Measurements from ENCODE around the gene RHOBTB1.
A peak's percentile ranks its signal among the peaks of the same experiment; 100 is the strongest.

RHOBTB1 gene

DNA sequence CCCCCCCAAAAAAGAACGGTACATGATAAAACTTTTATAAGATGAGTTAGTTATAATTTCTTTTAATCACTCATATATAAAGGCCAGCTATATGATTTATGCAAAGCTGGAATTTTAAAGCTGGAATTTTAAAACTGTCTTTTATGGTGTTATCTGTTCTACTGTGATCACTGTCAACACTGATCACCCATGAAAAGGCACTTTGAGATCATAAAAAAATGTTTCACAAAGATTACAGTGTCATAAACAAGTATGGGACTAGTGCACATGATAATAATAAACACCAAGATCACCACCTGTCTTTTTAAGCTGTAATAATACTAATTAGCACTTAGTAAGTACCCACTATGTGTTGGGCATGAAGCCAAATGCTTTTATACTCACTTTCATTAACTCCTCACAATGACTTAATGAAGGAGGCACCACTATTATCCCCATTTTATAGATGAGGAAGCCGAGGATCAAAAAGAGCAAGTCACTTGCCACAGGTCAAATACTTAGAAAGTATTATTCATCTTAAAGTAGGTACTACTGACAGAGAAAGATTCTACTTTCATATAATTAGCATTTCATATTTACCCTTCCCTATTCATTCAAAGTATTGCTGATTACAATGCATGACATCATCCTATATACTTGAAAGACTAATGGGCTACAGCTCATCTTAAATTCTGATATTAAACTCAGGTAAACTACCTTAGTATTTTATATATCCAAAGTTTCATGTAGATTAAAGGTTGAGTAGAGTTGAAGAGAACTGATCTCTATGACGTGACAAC is 8.3 kb upstream of the RHOBTB1 start (continued):
- TF ChIP-seq, protein P1, sequence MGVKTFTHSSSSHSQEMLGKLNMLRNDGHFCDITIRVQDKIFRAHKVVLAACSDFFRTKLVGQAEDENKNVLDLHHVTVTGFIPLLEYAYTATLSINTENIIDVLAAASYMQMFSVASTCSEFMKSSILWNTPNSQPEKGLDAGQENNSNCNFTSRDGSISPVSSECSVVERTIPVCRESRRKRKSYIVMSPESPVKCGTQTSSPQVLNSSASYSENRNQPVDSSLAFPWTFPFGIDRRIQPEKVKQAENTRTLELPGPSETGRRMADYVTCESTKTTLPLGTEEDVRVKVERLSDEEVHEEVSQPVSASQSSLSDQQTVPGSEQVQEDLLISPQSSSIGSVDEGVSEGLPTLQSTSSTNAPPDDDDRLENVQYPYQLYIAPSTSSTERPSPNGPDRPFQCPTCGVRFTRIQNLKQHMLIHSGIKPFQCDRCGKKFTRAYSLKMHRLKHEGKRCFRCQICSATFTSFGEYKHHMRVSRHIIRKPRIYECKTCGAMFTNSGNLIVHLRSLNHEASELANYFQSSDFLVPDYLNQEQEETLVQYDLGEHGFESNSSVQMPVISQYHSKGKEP (tag by site-specific recombination; IDR thresholded peaks at IDR 0.05) = no peak
- no peak for TF ChIP-seq TCF7L2 (IDR thresholded peaks at IDR 0.05; ENCODE audit: borderline replicate concordance, low read depth, low read length)
- TF ChIP-seq ZIC2 (tag by site-specific recombination; IDR thresholded peaks at IDR 0.05) = no peak
- TF ChIP-seq, protein P2, sequence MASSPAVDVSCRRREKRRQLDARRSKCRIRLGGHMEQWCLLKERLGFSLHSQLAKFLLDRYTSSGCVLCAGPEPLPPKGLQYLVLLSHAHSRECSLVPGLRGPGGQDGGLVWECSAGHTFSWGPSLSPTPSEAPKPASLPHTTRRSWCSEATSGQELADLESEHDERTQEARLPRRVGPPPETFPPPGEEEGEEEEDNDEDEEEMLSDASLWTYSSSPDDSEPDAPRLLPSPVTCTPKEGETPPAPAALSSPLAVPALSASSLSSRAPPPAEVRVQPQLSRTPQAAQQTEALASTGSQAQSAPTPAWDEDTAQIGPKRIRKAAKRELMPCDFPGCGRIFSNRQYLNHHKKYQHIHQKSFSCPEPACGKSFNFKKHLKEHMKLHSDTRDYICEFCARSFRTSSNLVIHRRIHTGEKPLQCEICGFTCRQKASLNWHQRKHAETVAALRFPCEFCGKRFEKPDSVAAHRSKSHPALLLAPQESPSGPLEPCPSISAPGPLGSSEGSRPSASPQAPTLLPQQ (tag by site-specific recombination; IDR thresholded peaks at IDR 0.05) = no peak
- no peak for TF ChIP-seq ZNF510 (tag by site-specific recombination; IDR thresholded peaks at IDR 0.05; ENCODE audit: insufficient replicate concordance)
- TF ChIP-seq ZBTB21 (tag by site-specific recombination; IDR thresholded peaks at IDR 0.05) = no peak
- TF ChIP-seq, protein P3, sequence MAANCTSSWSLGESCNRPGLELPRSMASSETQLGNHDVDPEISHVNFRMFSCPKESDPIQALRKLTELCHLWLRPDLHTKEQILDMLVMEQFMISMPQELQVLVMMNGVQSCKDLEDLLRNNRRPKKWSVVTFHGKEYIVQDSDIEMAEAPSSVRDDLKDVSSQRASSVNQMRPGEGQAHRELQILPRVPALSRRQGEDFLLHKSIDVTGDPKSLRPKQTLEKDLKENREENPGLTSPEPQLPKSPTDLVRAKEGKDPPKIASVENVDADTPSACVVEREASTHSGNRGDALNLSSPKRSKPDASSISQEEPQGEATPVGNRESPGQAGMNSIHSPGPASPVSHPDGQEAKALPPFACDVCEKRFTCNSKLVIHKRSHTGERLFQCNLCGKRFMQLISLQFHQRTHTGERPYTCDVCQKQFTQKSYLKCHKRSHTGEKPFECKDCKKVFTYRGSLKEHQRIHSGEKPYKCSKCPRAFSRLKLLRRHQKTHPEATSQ (tag by site-specific recombination; IDR thresholded peaks at IDR 0.05) = no peak
- no peak for TF ChIP-seq ZNF660 (tag by site-specific recombination; IDR thresholded peaks at IDR 0.05)
- TF ChIP-seq ZNF585B (tag by site-specific recombination; IDR thresholded peaks at IDR 0.05) = no peak
- no peak for TF ChIP-seq ZNF174 (tag by site-specific recombination; IDR thresholded peaks at IDR 0.05)
- TF ChIP-seq SCRT2 (tag by site-specific recombination; IDR thresholded peaks at IDR 0.05) = no peak
- no peak for TF ChIP-seq ZNF138 (tag by site-specific recombination; IDR thresholded peaks at IDR 0.05; ENCODE audit: borderline replicate concordance)
- no peak for TF ChIP-seq MYNN (tag by site-specific recombination; IDR thresholded peaks at IDR 0.05; ENCODE audit: borderline replicate concordance)
- TF ChIP-seq ZNF223 (tag by site-specific recombination; IDR thresholded peaks at IDR 0.05) = no peak
- TF ChIP-seq ZNF624 (tag by site-specific recombination; IDR thresholded peaks at IDR 0.05) = no peak
- no peak for TF ChIP-seq ZNF544 (tag by site-specific recombination; IDR thresholded peaks at IDR 0.05)
- no peak for TF ChIP-seq ZNF785 (tag by site-specific recombination; IDR thresholded peaks at IDR 0.05)
- peak; percentile 80 for TF ChIP-seq SP7 (tag by site-specific recombination; IDR thresholded peaks at IDR 0.05)
- no peak for TF ChIP-seq ZNF311 (tag by site-specific recombination; IDR thresholded peaks at IDR 0.05; ENCODE audit: borderline replicate concordance)
- TF ChIP-seq ZBTB48 (tag by site-specific recombination; IDR thresholded peaks at IDR 0.05) = no peak
- TF ChIP-seq, protein P4, sequence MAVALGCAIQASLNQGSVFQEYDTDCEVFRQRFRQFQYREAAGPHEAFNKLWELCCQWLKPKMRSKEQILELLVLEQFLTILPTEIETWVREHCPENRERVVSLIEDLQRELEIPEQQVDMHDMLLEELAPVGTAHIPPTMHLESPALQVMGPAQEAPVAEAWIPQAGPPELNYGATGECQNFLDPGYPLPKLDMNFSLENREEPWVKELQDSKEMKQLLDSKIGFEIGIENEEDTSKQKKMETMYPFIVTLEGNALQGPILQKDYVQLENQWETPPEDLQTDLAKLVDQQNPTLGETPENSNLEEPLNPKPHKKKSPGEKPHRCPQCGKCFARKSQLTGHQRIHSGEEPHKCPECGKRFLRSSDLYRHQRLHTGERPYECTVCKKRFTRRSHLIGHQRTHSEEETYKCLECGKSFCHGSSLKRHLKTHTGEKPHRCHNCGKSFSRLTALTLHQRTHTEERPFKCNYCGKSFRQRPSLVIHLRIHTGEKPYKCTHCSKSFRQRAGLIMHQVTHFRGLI (tag by site-specific recombination; IDR thresholded peaks at IDR 0.05) = no peak
- TF ChIP-seq GFI1B (tag by site-specific recombination; IDR thresholded peaks at IDR 0.05) = no peak
- TF ChIP-seq ZNF776 (tag by site-specific recombination; IDR thresholded peaks at IDR 0.05; ENCODE audit: borderline replicate concordance) = no peak
- TF ChIP-seq, protein P5, sequence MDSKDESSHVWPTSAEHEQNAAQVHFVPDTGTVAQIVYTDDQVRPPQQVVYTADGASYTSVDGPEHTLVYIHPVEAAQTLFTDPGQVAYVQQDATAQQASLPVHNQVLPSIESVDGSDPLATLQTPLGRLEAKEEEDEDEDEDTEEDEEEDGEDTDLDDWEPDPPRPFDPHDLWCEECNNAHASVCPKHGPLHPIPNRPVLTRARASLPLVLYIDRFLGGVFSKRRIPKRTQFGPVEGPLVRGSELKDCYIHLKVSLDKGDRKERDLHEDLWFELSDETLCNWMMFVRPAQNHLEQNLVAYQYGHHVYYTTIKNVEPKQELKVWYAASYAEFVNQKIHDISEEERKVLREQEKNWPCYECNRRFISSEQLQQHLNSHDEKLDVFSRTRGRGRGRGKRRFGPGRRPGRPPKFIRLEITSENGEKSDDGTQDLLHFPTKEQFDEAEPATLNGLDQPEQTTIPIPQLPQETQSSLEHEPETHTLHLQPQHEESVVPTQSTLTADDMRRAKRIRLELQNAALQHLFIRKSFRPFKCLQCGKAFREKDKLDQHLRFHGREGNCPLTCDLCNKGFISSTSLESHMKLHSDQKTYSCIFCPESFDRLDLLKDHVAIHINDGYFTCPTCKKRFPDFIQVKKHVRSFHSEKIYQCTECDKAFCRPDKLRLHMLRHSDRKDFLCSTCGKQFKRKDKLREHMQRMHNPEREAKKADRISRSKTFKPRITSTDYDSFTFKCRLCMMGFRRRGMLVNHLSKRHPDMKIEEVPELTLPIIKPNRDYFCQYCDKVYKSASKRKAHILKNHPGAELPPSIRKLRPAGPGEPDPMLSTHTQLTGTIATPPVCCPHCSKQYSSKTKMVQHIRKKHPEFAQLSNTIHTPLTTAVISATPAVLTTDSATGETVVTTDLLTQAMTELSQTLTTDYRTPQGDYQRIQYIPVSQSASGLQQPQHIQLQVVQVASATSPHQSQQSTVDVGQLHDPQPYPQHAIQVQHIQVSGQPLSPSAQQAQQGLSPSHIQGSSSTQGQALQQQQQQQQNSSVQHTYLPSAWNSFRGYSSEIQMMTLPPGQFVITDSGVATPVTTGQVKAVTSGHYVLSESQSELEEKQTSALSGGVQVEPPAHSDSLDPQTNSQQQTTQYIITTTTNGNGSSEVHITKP (tag by site-specific recombination; IDR thresholded peaks at IDR 0.05) = no peak
- TF ChIP-seq ZNF48 (tag by site-specific recombination; IDR thresholded peaks at IDR 0.05) = no peak
- TF ChIP-seq ZNF501 (tag by site-specific recombination; IDR thresholded peaks at IDR 0.05) = no peak
- TF ChIP-seq SETDB1 (IDR thresholded peaks at IDR 0.05; ENCODE audit: insufficient read length, low read length) = no peak
- TF ChIP-seq, protein P6, sequence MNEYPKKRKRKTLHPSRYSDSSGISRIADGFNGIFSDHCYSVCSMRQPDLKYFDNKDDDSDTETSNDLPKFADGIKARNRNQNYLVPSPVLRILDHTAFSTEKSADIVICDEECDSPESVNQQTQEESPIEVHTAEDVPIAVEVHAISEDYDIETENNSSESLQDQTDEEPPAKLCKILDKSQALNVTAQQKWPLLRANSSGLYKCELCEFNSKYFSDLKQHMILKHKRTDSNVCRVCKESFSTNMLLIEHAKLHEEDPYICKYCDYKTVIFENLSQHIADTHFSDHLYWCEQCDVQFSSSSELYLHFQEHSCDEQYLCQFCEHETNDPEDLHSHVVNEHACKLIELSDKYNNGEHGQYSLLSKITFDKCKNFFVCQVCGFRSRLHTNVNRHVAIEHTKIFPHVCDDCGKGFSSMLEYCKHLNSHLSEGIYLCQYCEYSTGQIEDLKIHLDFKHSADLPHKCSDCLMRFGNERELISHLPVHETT (tag by site-specific recombination; IDR thresholded peaks at IDR 0.05) = no peak
- no peak for TF ChIP-seq ZNF549 (tag by site-specific recombination; IDR thresholded peaks at IDR 0.05)
- TF ChIP-seq ZNF670 (tag by site-specific recombination; IDR thresholded peaks at IDR 0.05; ENCODE audit: low read depth) = no peak

All from HEK293 (cell line).